GM12873 (cell line): ENCODE results near the gene MLC1.

Source experiments
- TF ChIP-seq, protein P1 (sequence below): IDR thresholded peaks from 2 replicates; pipeline ENCODE4 v1.5.1; 2012; ENCODE audit warnings: low read depth, mild to moderate bottlenecking, moderate library complexity, low read length, control low read depth; ENCODE audit not compliant: insufficient read depth; ENCODE audit errors: missing control alignments

Gene MLC1

DNA sequence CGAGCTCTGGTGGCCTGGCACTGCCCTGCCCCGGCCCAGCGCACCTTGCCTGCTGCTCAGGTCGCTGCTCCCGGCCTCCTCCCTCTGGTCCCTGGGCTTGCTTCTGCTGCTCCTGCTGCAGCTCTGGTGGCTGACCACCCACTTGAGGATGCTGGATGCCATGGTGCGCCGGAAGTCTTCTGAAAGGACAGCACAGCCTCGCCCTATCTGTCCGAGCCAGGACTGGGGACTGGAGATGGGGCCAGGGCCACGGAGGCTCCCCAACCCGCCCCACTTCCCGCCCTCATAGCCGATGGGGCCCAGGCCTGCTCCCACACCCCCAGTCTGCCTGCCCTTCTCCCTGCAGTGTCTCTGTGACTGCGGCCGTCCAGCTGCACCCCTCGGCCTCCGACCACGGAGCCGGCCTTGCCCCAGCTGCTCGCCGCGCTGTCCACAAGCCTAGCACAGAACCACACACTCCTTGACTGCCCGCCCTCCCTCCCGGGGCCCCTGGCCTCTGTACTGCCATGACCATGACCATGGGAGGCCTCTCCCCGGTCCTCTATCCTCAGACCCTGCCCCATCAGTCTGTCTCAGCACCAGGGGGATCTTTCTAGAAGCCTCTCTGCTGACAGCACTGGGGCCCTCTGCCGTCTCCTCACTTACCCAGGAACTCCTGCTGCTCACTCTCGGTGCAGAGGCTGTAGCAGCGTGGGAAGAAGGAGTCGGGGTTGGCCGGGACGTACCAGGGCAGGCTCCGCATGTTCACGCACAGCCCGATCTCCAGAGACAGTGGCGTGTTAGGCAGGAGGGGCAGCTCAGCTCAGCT, 39.8 kb downstream of the MLC1 start:
- TF ChIP-seq, protein P1, sequence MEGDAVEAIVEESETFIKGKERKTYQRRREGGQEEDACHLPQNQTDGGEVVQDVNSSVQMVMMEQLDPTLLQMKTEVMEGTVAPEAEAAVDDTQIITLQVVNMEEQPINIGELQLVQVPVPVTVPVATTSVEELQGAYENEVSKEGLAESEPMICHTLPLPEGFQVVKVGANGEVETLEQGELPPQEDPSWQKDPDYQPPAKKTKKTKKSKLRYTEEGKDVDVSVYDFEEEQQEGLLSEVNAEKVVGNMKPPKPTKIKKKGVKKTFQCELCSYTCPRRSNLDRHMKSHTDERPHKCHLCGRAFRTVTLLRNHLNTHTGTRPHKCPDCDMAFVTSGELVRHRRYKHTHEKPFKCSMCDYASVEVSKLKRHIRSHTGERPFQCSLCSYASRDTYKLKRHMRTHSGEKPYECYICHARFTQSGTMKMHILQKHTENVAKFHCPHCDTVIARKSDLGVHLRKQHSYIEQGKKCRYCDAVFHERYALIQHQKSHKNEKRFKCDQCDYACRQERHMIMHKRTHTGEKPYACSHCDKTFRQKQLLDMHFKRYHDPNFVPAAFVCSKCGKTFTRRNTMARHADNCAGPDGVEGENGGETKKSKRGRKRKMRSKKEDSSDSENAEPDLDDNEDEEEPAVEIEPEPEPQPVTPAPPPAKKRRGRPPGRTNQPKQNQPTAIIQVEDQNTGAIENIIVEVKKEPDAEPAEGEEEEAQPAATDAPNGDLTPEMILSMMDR = no peak

DNA sequence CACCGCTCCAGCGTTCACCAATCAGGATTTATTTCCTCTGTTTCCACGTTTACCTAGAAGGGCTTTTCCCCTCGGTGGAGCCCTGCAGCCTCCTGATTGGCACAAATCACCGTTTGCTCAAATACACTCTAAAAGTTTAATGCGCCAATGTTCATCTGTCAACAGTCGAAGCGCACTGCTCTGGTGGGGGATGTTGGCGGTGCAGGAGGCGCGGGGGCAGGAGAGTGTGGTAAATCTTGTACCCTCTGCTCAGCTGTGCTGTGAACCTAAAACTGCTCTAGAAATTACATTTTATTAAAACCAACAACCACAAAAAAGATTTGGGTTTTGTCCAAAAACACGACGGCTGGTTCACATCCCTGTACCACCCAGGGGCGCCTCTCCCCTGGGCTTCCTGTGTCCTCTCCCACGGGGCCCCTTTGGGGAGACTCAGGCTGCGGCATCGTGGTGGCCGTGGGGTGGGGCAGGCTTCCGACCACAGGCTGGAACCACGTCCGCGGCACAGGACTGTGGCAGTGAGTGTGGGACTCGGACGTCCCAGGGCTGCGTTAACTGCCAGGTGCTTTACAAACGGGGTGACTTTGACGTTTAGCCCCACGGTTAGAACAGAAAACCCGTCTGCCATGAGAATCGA, 40.6 kb downstream of the MLC1 start:
- TF ChIP-seq, protein P1 = no peak

DNA sequence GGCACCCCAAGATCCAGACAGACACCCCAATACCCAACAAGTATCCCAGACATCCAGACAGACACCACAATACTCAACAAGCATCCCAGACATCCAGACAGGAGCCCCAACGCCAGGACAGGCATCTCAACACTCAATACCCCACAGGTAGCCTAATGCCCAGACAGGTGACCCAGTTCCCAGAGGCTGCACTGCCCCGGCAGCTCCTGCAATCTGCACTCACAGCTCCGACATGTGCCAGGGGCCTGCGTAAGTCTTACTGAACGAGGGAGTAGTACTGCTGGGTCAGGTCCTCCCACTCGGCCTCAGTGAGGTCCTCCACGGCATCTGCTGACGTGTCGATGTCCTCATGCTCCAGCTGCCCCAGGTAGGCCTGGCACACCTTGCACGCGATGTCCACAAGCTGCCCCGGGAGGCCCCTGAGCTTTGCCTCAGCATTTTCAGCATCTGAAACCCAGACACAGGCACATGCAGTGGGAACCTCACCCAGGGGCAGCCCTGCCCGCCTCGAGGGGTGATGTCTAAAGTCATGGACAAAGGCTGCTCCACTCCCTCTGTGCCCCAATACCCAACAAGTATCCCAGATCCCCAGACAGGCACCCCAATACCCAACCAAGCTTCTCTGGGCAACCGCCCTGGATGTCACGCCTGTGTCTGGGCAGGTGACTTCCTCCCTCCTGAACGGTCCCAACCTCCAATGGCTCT, 43.7 kb downstream of the MLC1 start:
- TF ChIP-seq, protein P1 = no peak

DNA sequence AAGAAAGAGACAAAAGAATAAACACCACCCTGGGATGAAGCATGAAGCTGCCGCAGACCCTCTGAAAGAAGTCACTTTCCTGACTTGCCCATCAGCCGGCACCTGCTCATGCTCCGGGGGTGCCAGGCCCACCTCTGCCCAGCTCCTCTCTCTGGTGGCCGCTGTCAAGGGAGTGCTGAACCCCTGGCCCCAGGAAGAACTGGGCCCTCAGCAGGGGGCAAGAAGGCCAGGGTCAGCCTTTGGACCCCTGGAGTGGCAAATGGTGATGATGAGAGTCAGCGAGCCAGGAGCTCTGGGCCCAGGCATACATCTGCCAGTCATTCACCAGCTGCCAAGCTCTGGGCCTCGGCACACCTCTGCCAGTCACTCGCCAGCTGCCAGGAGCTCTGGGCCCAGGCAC, 44.5 kb downstream of the MLC1 start:
- TF ChIP-seq, protein P1 = no peak

DNA sequence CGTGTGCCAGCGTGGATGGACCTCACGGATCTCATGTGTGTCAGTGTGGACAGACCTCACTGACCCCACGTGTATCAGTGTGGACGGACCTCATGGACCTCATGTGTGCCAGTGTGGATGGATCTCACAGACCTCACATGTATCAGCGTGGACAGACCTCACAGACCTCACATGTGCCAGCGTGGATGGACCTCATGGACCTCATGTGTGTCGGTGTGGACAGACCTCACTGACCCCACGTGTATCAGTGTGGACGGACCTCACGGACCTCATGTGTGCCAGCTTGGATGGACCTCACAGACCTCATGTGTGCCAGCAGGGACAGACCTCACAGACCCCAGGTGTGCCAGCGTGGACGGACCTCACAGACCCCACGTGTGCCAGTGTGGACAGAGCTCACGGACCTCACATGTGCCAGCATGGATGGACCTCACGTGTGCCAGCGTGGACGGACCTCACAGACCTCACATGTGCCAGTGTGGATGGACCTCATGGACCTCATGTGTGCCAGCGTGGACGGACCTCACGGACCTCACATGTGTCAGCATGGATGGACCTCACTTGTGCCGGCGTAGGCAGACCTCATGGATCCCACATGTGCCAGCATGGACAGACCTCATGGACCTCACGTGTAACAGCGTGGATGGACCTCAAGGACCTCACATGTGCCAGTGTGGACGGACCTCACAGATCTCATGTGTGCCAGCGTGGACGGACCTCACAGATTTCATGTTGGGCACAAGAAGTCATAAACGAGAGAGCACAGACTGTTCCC, 45.4 kb downstream of the MLC1 start:
- TF ChIP-seq, protein P1 = no peak

DNA sequence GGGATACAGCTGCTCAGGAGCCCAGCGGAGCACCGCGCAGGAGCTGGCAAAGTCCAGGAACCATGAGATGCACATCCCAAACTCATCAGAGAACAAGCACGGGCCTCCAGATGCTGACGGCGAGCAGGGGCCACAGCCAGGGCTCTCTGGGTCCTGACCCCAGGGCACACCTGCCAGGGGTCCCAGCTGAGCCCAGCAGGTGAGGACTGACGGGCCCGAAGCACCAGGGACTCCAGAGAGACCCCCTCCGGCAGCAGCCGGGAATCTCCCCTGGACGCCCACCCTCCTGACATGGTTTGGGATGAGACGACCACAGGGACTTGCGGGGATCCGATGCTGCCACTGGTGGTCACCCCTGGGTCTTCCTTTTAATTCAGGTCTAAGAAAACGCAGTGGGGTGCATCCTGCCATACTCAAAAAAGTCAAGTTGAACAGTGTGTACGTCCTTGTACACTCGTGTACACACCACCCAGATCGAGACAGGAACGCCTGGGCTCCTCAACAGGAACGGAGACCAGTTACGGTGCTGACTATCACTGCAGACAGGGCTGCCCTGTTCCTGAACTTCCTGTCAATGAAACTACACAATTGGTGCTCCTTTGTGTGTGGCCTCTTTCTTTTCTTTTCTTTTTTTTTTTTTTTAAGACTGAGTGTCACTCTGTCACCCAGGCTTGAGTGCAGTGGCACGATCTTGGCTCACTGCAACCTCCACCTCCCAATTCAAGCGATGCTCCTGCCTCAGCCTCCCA, 49.1 kb downstream of the MLC1 start:
- TF ChIP-seq, protein P1 = no peak
